CD4-positive, alpha-beta T cell treated with Interleukin-2 at 100 ng/mL for 4 hours (primary cell): ENCODE data around the gene LTA4H.
A peak's percentile ranks its signal among the peaks of the same experiment; 100 is the strongest.

Experiments used
- DNase-seq: peaks from one replicate; pipeline ENCODE4 v3.0.0-alpha.2; 2020; ENCODE audit warnings: low spot score

Gene LTA4H

GRCh38 chr12:96034621-96035282 is 635 bp downstream of the LTA4H start:
- DNase-seq: no peak

- DNase-seq: no peak
Measured at GRCh38 chr12:96033549-96034389, 1.6 kb downstream of the LTA4H start.

- DNase-seq: no peak
Measured at GRCh38 chr12:96029826-96030225, 5.6 kb downstream of the LTA4H start.

- no peak for DNase-seq
Measured at GRCh38 chr12:96028538-96028937, 6.8 kb downstream of the LTA4H start.

GRCh38 chr12:96026331-96026730 is 9.1 kb downstream of the LTA4H start:
- no peak for DNase-seq

- DNase-seq: no peak
Measured at GRCh38 chr12:96025518-96025917, 9.9 kb downstream of the LTA4H start.

- no peak for DNase-seq
Measured at GRCh38 chr12:96020314-96021003, 14.9 kb downstream of the LTA4H start.

GRCh38 chr12:96015672-96016071 is 19.7 kb downstream of the LTA4H start:
- DNase-seq: no peak

GRCh38 chr12:96014943-96015599 is 20.3 kb downstream of the LTA4H start:
- DNase-seq: no peak

- DNase-seq: no peak
Measured at GRCh38 chr12:96007729-96008128, 27.7 kb downstream of the LTA4H start.

- no peak for DNase-seq
Measured at GRCh38 chr12:96006727-96007126, 28.7 kb downstream of the LTA4H start.

GRCh38 chr12:96000858-96001257 is 34.5 kb downstream of the LTA4H start:
- DNase-seq: no peak

- DNase-seq: no peak
Measured at GRCh38 chr12:95999484-95999883, 35.9 kb downstream of the LTA4H start.

GRCh38 chr12:95998611-95999286 is 36.6 kb downstream of the LTA4H start:
- DNase-seq: peak; percentile 69

GRCh38 chr12:95997911-95998510 is 37.4 kb downstream of the LTA4H start:
- no peak for DNase-seq

- DNase-seq: no peak
Measured at GRCh38 chr12:95997276-95997675, 38.1 kb downstream of the LTA4H start.

- DNase-seq: no peak
Measured at GRCh38 chr12:95996034-95996658, 39.2 kb downstream of the LTA4H start, which contains the start of gene HAL. TSS of gene HAL (minus strand) at chr12:95996344. CDS start at chr12:95995910, 434 bp downstream.

- DNase-seq: no peak
Measured at GRCh38 chr12:95995238-95996031, 40.0 kb downstream of the LTA4H start.

- DNase-seq: no peak
Measured at GRCh38 chr12:95994476-95994875, 40.9 kb downstream of the LTA4H start.

GRCh38 chr12:95993907-95994306 is 41.5 kb downstream of the LTA4H start:
- no peak for DNase-seq
